SK-N-SH (cell line): ENCODE measurements around the gene KRTAP12-4. TPM values are rescaled to one million over a fixed set of nuclear protein-coding genes. Genes with fewer than 3 reads are reported as not detected.

Experiments used
- CTCF ChIA-PET: fragments of 300-600, 350-600 bp; formaldehyde crosslinking; extraction: SDS; loops from one replicate; lab custom pipeline; 2021; lab: Yijun Ruan, JAX
- POLR2A ChIA-PET: fragments of 350-600 bp; sonication (Branson Sonifier 250); formaldehyde crosslinking; extraction: SDS; loops from one replicate; lab custom pipeline; 2020; ENCODE audit warnings: antibody characterized with exemption, inconsistent platforms; lab: Yijun Ruan, JAX
- DNase-seq: peaks from one replicate; pipeline ENCODE4 v3.0.0; 2012
- H2AFZ ChIP-seq: fragments of 200-600 bp; sonication (generic); 2 replicates; pipeline ENCODE4 v1.8.1; 2016; ENCODE audit warnings: antibody characterized with exemption, mild to moderate bottlenecking, low read depth
- H3F3A ChIP-seq: fragments of 200-600 bp; sonication (generic); replicated peaks from 2 replicates; pipeline ENCODE3; 2016; ENCODE audit warnings: antibody characterized with exemption, mild to moderate bottlenecking; ENCODE audit not compliant: insufficient read depth
- H3K27ac ChIP-seq, 2 experiments: fragments of 200-500 bp in 1 of 2; fragments of 200-600 bp in 1 of 2; sonication (Bioruptor generic) in 1 of 2; sonication (generic), shearing (Covaris generic) in 1 of 2; 2 replicates each; pipeline versions ENCODE4 v1.5.1 to v1.6.1; 2014 to 2016; ENCODE audit warnings: low read depth in 2 of 2, inconsistent platforms in 1 of 2, low read length in 1 of 2, mild to moderate bottlenecking in 1 of 2, mixed read lengths in 1 of 2
- H3K27me3 ChIP-seq: fragments of 200-600 bp; sonication (generic), shearing (Covaris generic); 2 replicates; pipeline ENCODE4 v1.6.1; 2016; ENCODE audit warnings: mixed run types; ENCODE audit not compliant: insufficient read depth
- H3K36me3 ChIP-seq, 2 experiments: fragments of 200-500 bp in 1 of 2; fragments of 200-600 bp in 1 of 2; sonication (Bioruptor generic) in 1 of 2; sonication (generic) in 1 of 2; replicated peaks in 1 of 2; 2 replicates each; pipeline versions ENCODE3 to v1.5.1; 2014 to 2016; ENCODE audit warnings: low read length in 1 of 2, mild to moderate bottlenecking in 1 of 2; ENCODE audit not compliant: insufficient read depth in 2 of 2, control insufficient read depth in 1 of 2
- H3K4me1 ChIP-seq, 2 experiments: fragments of 200-500 bp in 1 of 2; fragments of 200-600 bp in 1 of 2; sonication (Bioruptor generic) in 1 of 2; sonication (generic), shearing (Covaris generic) in 1 of 2; 2 replicates each; pipeline versions ENCODE4 v1.5.1 to v1.6.1; 2014 to 2016; ENCODE audit warnings: low read depth in 1 of 2, low read length in 1 of 2, mixed run types in 1 of 2; ENCODE audit not compliant: insufficient read depth in 2 of 2, control insufficient read depth in 1 of 2
- H3K4me2 ChIP-seq: fragments of 200-600 bp; sonication (generic), shearing (Covaris generic); 2 replicates; pipeline ENCODE4 v1.6.1; 2017; ENCODE audit warnings: mixed run types
- H3K4me3 ChIP-seq, 2 experiments: fragments of 200-500 bp in 1 of 2; fragments of 200-600 bp in 1 of 2; sonication (Bioruptor generic) in 1 of 2; sonication (generic), shearing (Covaris generic) in 1 of 2; 2 replicates each; pipeline versions ENCODE4 v1.5.1 to v1.8.1; 2014 to 2016; ENCODE audit warnings: low read depth in 2 of 2, inconsistent platforms in 1 of 2, low read length in 1 of 2, mild to moderate bottlenecking in 1 of 2, mixed read lengths in 1 of 2, moderate library complexity in 1 of 2
- H3K79me2 ChIP-seq: fragments of 200-600 bp; sonication (generic); 2 replicates; pipeline ENCODE4 v1.8.1; 2017; ENCODE audit warnings: mild to moderate bottlenecking; ENCODE audit not compliant: insufficient read depth
- H3K9ac ChIP-seq: fragments of 200-600 bp; sonication (generic); 2 replicates; pipeline ENCODE4 v1.6.1; 2017; ENCODE audit warnings: mixed run types
- H3K9me2 ChIP-seq: fragments of 200-600 bp; sonication (generic); 2 replicates; pipeline ENCODE4 v1.6.1; 2017; ENCODE audit warnings: mixed run types
- H3K9me3 ChIP-seq: fragments of 200-600 bp; sonication (generic); 2 replicates; pipeline ENCODE4 v1.6.1; 2017; ENCODE audit warnings: mixed run types, mild to moderate bottlenecking, moderate library complexity
- H4K20me1 ChIP-seq: fragments of 200-600 bp; sonication (generic); 2 replicates; pipeline ENCODE4 v1.6.1; 2017; ENCODE audit warnings: mild to moderate bottlenecking, mixed run types; ENCODE audit not compliant: insufficient read depth
- FOSL2 ChIP-seq: IDR thresholded peaks from 2 replicates; pipeline ENCODE4 v1.4.0; 2012; ENCODE audit warnings: low read depth, mild to moderate bottlenecking, moderate library complexity, borderline replicate concordance
- FOXM1 ChIP-seq: IDR thresholded peaks from 2 replicates; pipeline ENCODE4 v1.4.0; 2012; ENCODE audit warnings: low read depth, mild to moderate bottlenecking
- GABPA ChIP-seq: IDR thresholded peaks from 2 replicates; pipeline ENCODE4 v1.4.0; 2012; ENCODE audit warnings: low read depth, mild to moderate bottlenecking
- GATA2 ChIP-seq: sonication (generic); formaldehyde crosslinking; IDR thresholded peaks from 2 replicates; pipeline ENCODE4 v1.5.0; 2020; ENCODE audit warnings: mild to moderate bottlenecking, missing genetic modification reagents
- NRF1 ChIP-seq: IDR thresholded peaks from 2 replicates; pipeline ENCODE4 v1.6.1; 2012; ENCODE audit warnings: low read depth, mild to moderate bottlenecking, low read length
- POLR2AphosphoS5 ChIP-seq: IDR thresholded peaks from 2 replicates; pipeline ENCODE4 v1.6.1; 2012; ENCODE audit warnings: low read depth, low read length
- RAD21 ChIP-seq: IDR thresholded peaks from 2 replicates; pipeline ENCODE4 v1.6.1; 2012; ENCODE audit warnings: mild to moderate bottlenecking, low read length
- RCOR1 ChIP-seq: fragments of 150-350 bp; IDR thresholded peaks from 2 replicates; pipeline ENCODE4 v1.6.1; 2017; ENCODE audit warnings: antibody characterized with exemption, low read length
- REST ChIP-seq: IDR thresholded peaks from 2 replicates; pipeline ENCODE4 v1.6.1; 2012; ENCODE audit warnings: mild to moderate bottlenecking, low read depth, low read length, moderate library complexity
- TAF1 ChIP-seq: IDR thresholded peaks from 2 replicates; pipeline ENCODE4 v1.6.1; 2012; ENCODE audit warnings: low read depth, mild to moderate bottlenecking, low read length, moderate library complexity, borderline replicate concordance
- TCF12 ChIP-seq: IDR thresholded peaks from 2 replicates; pipeline ENCODE4 v1.4.0; 2012
- TEAD4 ChIP-seq: IDR thresholded peaks from 2 replicates; pipeline ENCODE4 v1.4.0; 2012; ENCODE audit warnings: mild to moderate bottlenecking, borderline replicate concordance; ENCODE audit not compliant: insufficient read depth
- USF1 ChIP-seq: IDR thresholded peaks from 2 replicates; pipeline ENCODE4 v1.4.0; 2012; ENCODE audit warnings: low read depth, borderline replicate concordance
- WGBS: methylation state at CpG from one replicate; pipeline ENCODE4 v1.1.6; 2017; ENCODE audit warnings: low lambda C conversion rate; 5-methylcytosine and 5-hydroxymethylcytosine counted together
- polyA plus RNA-seq, 3 experiments: library from polyadenylated mRNA; depleted of rRNA; stranded (reverse); fragments of >200 nt; gene quantifications; 2 replicates each; pipeline ENCODE4 v1.2.3, GENCODE V29; 2012
- TF ChIP-seq, protein P1 (sequence below): fragments of 150-350 bp; IDR thresholded peaks from 2 replicates; pipeline ENCODE4 v1.6.1; 2017; ENCODE audit warnings: antibody characterized with exemption, low read length, low read depth, borderline replicate concordance
- TF ChIP-seq, protein P2 (sequence below): fragments of 200-600 bp; sonication (generic); IDR thresholded peaks from 2 replicates; pipeline ENCODE4 v1.6.1; 2017; ENCODE audit warnings: antibody characterized with exemption, mild to moderate bottlenecking, moderate library complexity

The KRTAP12-4 gene
- polyA plus RNA-seq, 1 of the 3 experiments (the other 2 are of a cell fraction) = not detected

DNA sequence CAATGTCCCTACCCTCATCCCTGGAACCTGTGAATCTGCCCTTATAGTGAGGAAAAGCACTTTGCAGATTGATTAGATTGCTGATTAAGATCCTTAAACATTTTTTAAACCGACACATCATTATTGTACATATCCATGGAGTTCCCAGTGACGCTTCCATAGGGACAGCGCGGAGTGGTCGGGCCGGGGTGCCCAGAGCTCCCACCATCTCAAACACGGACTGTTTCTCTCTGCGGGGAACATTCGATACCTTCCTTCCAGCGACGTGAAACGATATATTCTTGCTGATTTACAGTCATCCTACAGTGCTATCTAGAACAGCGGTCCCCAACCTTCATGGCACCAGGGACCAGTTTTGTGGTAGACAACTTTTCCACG is 46.6 kb upstream of the KRTAP12-4 start (continued):
- no peak for TF ChIP-seq REST
- TF ChIP-seq NRF1 = no peak
- TF ChIP-seq, protein P1, sequence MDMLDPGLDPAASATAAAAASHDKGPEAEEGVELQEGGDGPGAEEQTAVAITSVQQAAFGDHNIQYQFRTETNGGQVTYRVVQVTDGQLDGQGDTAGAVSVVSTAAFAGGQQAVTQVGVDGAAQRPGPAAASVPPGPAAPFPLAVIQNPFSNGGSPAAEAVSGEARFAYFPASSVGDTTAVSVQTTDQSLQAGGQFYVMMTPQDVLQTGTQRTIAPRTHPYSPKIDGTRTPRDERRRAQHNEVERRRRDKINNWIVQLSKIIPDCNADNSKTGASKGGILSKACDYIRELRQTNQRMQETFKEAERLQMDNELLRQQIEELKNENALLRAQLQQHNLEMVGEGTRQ = no peak
- no peak for TF ChIP-seq FOXM1

DNA sequence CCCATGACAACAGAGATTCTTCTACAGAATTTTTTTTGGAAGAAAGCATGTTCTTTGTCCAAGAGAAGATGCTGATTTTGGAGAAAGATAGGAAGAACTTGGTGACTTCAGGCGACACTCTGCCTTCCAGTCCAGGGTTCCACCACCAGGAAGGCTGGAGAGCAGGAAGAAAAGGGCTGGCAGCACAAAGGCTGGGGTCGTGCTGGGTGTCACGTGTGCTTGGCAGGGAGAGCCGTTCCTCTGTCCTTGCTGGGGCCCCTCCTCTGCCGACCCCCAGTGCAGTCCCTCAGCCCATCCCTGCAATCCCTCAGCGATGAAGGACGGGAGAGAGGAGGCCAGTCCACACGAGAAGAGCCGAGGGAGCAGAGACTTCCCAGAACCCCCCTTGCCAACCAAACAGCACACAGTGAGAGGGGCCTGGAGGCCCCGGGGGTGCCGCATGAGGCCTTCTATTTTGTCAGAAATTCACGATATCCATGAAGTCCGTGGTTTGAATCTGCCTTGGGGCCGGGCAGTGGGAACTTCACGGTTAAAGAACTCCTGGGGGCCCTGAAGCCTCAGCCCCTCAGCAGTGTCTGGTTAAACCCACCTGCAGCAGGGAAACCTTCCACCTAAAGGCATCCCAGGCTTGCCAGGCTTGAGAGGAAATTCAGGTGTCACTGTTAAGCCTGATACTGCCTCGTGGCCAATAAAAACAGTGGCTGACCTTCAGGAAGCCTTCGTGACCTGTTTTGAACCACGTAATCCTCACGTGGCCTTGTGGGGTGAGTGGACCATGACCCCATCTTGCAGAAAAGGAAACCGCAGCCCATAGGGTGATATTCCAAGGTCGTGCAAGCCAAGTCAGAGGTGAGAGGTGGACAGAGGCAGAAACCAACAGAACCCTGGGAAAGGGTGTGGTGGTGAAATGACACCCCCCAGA is 45.9 kb upstream of the KRTAP12-4 start:
- Histone ChIP-seq H3K9me3 (no peaks in the 10 kb centered on the region), H3F3A (no peaks in the 10 kb centered on the region), H3K4me1 (no peaks in the 10 kb centered on the region; a peak in 1 of 4 replicates), H3K9me2 (no peaks in the 10 kb centered on the region), H2AFZ (no peak overlapping the region), H3K79me2 (no peaks in the 10 kb centered on the region), H3K27me3 (peaks cover 83% of the 10 kb centered on the region), H3K4me3 (no peak overlapping the region), H3K36me3 (no peaks in the 10 kb centered on the region), H3K9ac (no peak overlapping the region), H4K20me1 (no peaks in the 10 kb centered on the region), H3K27ac (no peak overlapping the region), H3K4me2 (no peak overlapping the region)
- ChIA-PET POLR2A (no interaction called here), CTCF (interaction anchor here (1.9 kb wide), 1 partner anchor 93 kb away, joined by 7 read pairs; no protein-coding TSS in a partner anchor)
- DNase-seq = peak; percentile 21
- WGBS = 5% methylated on average over 16 of the region's 21 CpGs
- TF ChIP-seq GATA2 (CRISPR knock-in tag) = no peak
- TF ChIP-seq TAF1 = no peak
- TF ChIP-seq FOSL2 = no peak
- no peak for TF ChIP-seq REST
- TF ChIP-seq RCOR1 = no peak
- TF ChIP-seq USF1 = no peak
- no peak for TF ChIP-seq GABPA
- TF ChIP-seq, protein P2, sequence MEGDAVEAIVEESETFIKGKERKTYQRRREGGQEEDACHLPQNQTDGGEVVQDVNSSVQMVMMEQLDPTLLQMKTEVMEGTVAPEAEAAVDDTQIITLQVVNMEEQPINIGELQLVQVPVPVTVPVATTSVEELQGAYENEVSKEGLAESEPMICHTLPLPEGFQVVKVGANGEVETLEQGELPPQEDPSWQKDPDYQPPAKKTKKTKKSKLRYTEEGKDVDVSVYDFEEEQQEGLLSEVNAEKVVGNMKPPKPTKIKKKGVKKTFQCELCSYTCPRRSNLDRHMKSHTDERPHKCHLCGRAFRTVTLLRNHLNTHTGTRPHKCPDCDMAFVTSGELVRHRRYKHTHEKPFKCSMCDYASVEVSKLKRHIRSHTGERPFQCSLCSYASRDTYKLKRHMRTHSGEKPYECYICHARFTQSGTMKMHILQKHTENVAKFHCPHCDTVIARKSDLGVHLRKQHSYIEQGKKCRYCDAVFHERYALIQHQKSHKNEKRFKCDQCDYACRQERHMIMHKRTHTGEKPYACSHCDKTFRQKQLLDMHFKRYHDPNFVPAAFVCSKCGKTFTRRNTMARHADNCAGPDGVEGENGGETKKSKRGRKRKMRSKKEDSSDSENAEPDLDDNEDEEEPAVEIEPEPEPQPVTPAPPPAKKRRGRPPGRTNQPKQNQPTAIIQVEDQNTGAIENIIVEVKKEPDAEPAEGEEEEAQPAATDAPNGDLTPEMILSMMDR = no peak
- TF ChIP-seq TEAD4 = no peak
- no peak for TF ChIP-seq POLR2AphosphoS5
- no peak for TF ChIP-seq RAD21
- TF ChIP-seq TCF12 = no peak
